Panc1 (cell line): ENCODE results near the gene CELSR2. TPM values are rescaled to one million over a fixed set of nuclear protein-coding genes. Genes with fewer than 3 reads are reported as not detected.

Source experiments
- ATAC-seq: fragments of 200-7000 bp; cut with Tn5 transposase; 2 replicates; pipeline ENCODE4 v1.9.1; 2020; ENCODE audit warnings: mild to moderate bottlenecking, moderate library complexity
- BruUV-seq: library from RNA; stranded (reverse); fragments of 400-500 nt; replicated peaks from 2 replicates; lab custom pipeline; 2021; lab: Mats Ljungman, UMichigan
- CTCF ChIA-PET: fragments of 300-600 bp; sonication (Branson Sonifier 250); formaldehyde crosslinking; loops from one replicate; lab custom pipeline; 2022; ENCODE audit warnings: antibody characterized with exemption; lab: Charles Lee
- POLR2A ChIA-PET: fragments of 300-600 bp; sonication (Branson Sonifier 250); formaldehyde crosslinking; loops from one replicate; lab custom pipeline; 2022; ENCODE audit warnings: antibody characterized with exemption; lab: Charles Lee
- DNase-seq: peaks from one replicate; pipeline ENCODE4 v3.0.0-alpha.2; 2010; ENCODE audit warnings: low read depth, low spot score
- H3K27ac ChIP-seq: 2 replicates; pipeline ENCODE4 v1.5.1; 2011; ENCODE audit warnings: mild to moderate bottlenecking, low read length, inconsistent platforms
- H3K27me3 ChIP-seq: fragments of 200-500 bp; sonication (Bioruptor generic); 2 replicates; pipeline ENCODE4 v1.6.0; 2014; ENCODE audit warnings: low read length, inconsistent platforms; ENCODE audit not compliant: control insufficient read depth, insufficient read depth
- H3K36me3 ChIP-seq: fragments of 200-500 bp; sonication (Bioruptor generic); 2 replicates; pipeline ENCODE4 v1.5.1; 2014; ENCODE audit warnings: inconsistent platforms, mild to moderate bottlenecking, low read length, moderate library complexity; ENCODE audit not compliant: control insufficient read depth, insufficient read depth
- H3K4me1 ChIP-seq: 2 replicates; pipeline ENCODE4 v1.5.1; 2011; ENCODE audit warnings: inconsistent platforms, mild to moderate bottlenecking, low read length, moderate library complexity; ENCODE audit not compliant: control insufficient read depth, insufficient read depth
- H3K4me3 ChIP-seq, 2 experiments: 2 replicates each; pipeline ENCODE4 v1.5.1; 2011 to 2012; ENCODE audit warnings: low read depth in 2 of 2, low read length in 2 of 2, mild to moderate bottlenecking in 2 of 2, inconsistent platforms in 1 of 2, moderate library complexity in 1 of 2
- H3K9me3 ChIP-seq: fragments of 200-500 bp; sonication (Bioruptor generic); 2 replicates; pipeline ENCODE4 v1.5.1; 2014; ENCODE audit warnings: low read depth, mild to moderate bottlenecking, inconsistent platforms, low read length, moderate library complexity; ENCODE audit not compliant: control insufficient read depth, insufficient read depth
- POLR2AphosphoS5 ChIP-seq: IDR thresholded peaks from 2 replicates; pipeline ENCODE4 v1.6.1; 2012; ENCODE audit warnings: mild to moderate bottlenecking, low read depth, low read length, moderate library complexity
- SIN3A ChIP-seq: IDR thresholded peaks from 2 replicates; pipeline ENCODE4 v1.6.1; 2012; ENCODE audit warnings: low read depth, mild to moderate bottlenecking, low read length, moderate library complexity, borderline replicate concordance; ENCODE audit not compliant: insufficient read depth
- TCF7L2 ChIP-seq: IDR thresholded peaks from 2 replicates; pipeline ENCODE4 v1.6.1; 2011; ENCODE audit warnings: mild to moderate bottlenecking, low read depth, low read length, inconsistent platforms
- in situ Hi-C: cut with HindIII; loops from 2 replicates; pipeline ENCODE4 v1.10.0; 2016; ENCODE audit warnings: low sequenced_read_pairs, low pct_unique_long_range_greater_than_20kb
- intact Hi-C: fragments of 100-400 bp; cut with micrococcal nuclease; formaldehyde crosslinking; loops from one replicate; pipeline ENCODE4 v1.10.0; 2022; ENCODE audit not compliant: unreplicated experiment
- total RNA-seq: library from RNA; stranded (reverse); gene quantifications from one replicate; pipeline ENCODE4 v1.2.1, GENCODE V29; 2021; ENCODE audit not compliant: unreplicated experiment
- TF ChIP-seq, protein P1 (sequence below), 2 experiments: IDR thresholded peaks; 2 replicates each; pipeline ENCODE4 v1.6.1; 2011 to 2012; ENCODE audit warnings: low read depth in 2 of 2, control low read depth in 1 of 2, low read length in 1 of 2, mild to moderate bottlenecking in 1 of 2, moderate library complexity in 1 of 2; ENCODE audit not compliant: insufficient read depth in 1 of 2
- TF ChIP-seq, protein P2 (sequence below): fragments of 450-650 bp; IDR thresholded peaks from 2 replicates; pipeline ENCODE4 v1.5.1; 2017; ENCODE audit warnings: mild to moderate bottlenecking

Gene CELSR2
- total RNA-seq, 1 experiment from 2014 or later: 4.1 TPM

- no peak for ATAC-seq
Measured at GRCh38 chr1:109312246-109312645, 62.9 kb downstream of the CELSR2 start.

DNA sequence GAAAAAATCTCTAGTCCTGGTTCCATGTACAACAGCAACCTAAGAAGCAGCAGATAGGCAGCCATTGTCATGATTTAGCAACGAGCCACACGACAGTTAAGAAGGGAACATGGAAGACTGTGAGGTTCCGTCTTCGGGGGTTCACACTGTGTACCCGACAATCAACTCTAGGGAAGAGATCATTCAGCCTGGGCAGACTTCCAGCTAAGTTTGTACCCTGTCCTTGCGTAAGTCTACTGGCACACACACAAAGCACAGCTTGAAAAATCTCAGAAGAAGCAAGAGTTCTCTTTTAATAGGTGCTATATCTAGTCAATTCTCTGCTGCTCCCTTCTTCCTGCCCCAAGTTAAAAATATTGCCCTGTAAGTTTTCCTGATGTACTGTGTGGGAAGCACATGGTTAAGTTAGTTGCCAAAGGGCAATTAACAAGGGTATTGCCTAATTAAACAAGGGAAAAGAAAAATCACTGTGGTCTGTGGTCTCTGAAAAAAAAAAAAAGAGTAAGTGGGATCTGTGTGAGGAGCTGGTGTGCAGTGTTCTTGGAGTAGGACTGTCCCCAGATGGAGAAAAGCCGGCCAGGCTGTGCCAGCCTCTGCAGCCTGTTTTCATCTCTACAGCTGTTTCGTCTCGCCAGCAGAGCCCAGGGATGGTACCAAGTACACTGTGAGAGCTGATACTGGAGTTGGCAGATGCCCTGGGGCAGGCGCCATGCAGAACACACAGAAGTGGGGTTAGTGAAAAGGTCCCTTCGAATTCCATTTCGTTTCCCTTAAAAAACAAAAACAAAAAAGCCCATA is 63.8 kb downstream of the CELSR2 start:
- intact Hi-C loops: no loop called here
- H3K9me3 ChIP-seq: no peaks in the 10 kb centered on the region
- TF ChIP-seq, protein P1, sequence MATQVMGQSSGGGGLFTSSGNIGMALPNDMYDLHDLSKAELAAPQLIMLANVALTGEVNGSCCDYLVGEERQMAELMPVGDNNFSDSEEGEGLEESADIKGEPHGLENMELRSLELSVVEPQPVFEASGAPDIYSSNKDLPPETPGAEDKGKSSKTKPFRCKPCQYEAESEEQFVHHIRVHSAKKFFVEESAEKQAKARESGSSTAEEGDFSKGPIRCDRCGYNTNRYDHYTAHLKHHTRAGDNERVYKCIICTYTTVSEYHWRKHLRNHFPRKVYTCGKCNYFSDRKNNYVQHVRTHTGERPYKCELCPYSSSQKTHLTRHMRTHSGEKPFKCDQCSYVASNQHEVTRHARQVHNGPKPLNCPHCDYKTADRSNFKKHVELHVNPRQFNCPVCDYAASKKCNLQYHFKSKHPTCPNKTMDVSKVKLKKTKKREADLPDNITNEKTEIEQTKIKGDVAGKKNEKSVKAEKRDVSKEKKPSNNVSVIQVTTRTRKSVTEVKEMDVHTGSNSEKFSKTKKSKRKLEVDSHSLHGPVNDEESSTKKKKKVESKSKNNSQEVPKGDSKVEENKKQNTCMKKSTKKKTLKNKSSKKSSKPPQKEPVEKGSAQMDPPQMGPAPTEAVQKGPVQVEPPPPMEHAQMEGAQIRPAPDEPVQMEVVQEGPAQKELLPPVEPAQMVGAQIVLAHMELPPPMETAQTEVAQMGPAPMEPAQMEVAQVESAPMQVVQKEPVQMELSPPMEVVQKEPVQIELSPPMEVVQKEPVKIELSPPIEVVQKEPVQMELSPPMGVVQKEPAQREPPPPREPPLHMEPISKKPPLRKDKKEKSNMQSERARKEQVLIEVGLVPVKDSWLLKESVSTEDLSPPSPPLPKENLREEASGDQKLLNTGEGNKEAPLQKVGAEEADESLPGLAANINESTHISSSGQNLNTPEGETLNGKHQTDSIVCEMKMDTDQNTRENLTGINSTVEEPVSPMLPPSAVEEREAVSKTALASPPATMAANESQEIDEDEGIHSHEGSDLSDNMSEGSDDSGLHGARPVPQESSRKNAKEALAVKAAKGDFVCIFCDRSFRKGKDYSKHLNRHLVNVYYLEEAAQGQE (IDR thresholded peaks at IDR 0.05; ENCODE audit: insufficient read depth in 1 of 2, low read depth in 2 of 2, low read length in 1 of 2): no peak
- TF ChIP-seq, protein P2, sequence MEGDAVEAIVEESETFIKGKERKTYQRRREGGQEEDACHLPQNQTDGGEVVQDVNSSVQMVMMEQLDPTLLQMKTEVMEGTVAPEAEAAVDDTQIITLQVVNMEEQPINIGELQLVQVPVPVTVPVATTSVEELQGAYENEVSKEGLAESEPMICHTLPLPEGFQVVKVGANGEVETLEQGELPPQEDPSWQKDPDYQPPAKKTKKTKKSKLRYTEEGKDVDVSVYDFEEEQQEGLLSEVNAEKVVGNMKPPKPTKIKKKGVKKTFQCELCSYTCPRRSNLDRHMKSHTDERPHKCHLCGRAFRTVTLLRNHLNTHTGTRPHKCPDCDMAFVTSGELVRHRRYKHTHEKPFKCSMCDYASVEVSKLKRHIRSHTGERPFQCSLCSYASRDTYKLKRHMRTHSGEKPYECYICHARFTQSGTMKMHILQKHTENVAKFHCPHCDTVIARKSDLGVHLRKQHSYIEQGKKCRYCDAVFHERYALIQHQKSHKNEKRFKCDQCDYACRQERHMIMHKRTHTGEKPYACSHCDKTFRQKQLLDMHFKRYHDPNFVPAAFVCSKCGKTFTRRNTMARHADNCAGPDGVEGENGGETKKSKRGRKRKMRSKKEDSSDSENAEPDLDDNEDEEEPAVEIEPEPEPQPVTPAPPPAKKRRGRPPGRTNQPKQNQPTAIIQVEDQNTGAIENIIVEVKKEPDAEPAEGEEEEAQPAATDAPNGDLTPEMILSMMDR: no peak
- TF ChIP-seq TCF7L2: no peak
- no peak for TF ChIP-seq SIN3A
- no peak for TF ChIP-seq POLR2AphosphoS5
- H3K4me1 ChIP-seq: no peaks in the 10 kb centered on the region
- no peak overlapping the region for H3K27ac ChIP-seq
- ATAC-seq (no peak), DNase-seq (no peak)
- in situ Hi-C loops: no loop called here
- H3K36me3 ChIP-seq: no peaks in the 10 kb centered on the region
- ChIA-PET POLR2A (interaction anchor here (0.6 kb wide), 1 partner anchor 268 kb away, joined by 4 read pairs; no protein-coding TSS in a partner anchor), CTCF (no interaction called here)
- H3K4me3 ChIP-seq: no peak overlapping the region
- H3K27me3 ChIP-seq: no peaks in the 10 kb centered on the region
- BruUV-seq: no TSS peak

More at GRCh38 chr1:109312246-109312645, 62.9 kb downstream of the CELSR2 start:
- DNase-seq: no peak
- in situ Hi-C loops: no loop called here
- Histone ChIP-seq H3K27me3 (no peaks in the 10 kb centered on the region), H3K27ac (no peak overlapping the region), H3K4me3 (no peak overlapping the region), H3K36me3 (no peaks in the 10 kb centered on the region), H3K9me3 (no peaks in the 10 kb centered on the region), H3K4me1 (no peaks in the 10 kb centered on the region)
- no TSS peak for BruUV-seq
- CTCF ChIA-PET: interaction anchor here (0.7 kb wide), 1 partner anchor 221 kb away, joined by 6 read pairs; no protein-coding TSS in a partner anchor
- TF ChIP-seq, protein P2: no peak
- intact Hi-C loops: no loop called here
- POLR2A ChIA-PET: no interaction called here
